Suprapubic skin (tissue), 3 donors: ENCODE measurements around the gene ELOF1.

Source experiments
- CTCF ChIP-seq, 2 donors: fragments of 200-600 bp in 1 of 2; fragments of 450-650 bp in 1 of 2; sonication (generic) in 1 of 2; IDR thresholded peaks; one replicate each; pipeline ENCODE4 v1.5.1; 2016 to 2019; ENCODE audit warnings: antibody characterized with exemption in 2 of 2, mild to moderate bottlenecking in 1 of 2, moderate library complexity in 1 of 2
- POLR2A ChIP-seq, 2 donors: fragments of 450-650 bp; IDR thresholded peaks; one replicate each; pipeline ENCODE4 v1.6.1; 2017; ENCODE audit warnings: antibody characterized with exemption in 2 of 2, mild to moderate bottlenecking in 2 of 2, moderate library complexity in 2 of 2

DNA sequence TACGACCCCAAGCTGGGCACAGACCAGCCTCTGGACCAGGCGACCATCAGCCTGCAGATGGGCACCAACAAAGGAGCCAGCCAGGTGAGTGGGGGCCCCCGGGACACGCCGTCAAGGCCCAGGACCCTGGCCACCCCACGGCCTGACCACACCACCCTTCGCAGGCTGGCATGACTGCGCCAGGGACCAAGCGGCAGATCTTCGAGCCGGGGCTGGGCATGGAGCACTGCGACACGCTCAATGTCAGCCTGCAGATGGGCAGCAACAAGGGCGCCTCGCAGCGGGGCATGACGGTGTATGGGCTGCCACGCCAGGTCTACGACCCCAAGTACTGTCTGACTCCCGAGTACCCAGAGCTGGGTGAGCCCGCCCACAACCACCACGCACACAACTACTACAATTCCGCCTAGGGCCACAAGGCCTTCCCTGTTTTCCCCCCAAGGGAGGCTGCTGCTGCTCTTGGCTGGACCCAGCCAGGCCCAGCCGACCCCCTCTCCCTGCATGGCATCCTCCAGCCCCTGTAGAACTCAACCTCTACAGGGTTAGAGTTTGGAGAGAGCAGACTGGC lies 9.6 kb downstream of the ELOF1 start:
- no peak for TF ChIP-seq CTCF (IDR thresholded peaks at IDR 0.05)
- no peak for TF ChIP-seq POLR2A (IDR thresholded peaks at IDR 0.05)
